GM15510 (cell line): ENCODE data around the gene C15orf62.

ENCODE experiments used
- POLR2A ChIP-seq: IDR thresholded peaks from 3 replicates; pipeline ENCODE4 v1.6.1; 2011; ENCODE audit warnings: borderline replicate concordance; ENCODE audit not compliant: insufficient read length; ENCODE audit errors: extremely low read depth

The C15orf62 gene

DNA sequence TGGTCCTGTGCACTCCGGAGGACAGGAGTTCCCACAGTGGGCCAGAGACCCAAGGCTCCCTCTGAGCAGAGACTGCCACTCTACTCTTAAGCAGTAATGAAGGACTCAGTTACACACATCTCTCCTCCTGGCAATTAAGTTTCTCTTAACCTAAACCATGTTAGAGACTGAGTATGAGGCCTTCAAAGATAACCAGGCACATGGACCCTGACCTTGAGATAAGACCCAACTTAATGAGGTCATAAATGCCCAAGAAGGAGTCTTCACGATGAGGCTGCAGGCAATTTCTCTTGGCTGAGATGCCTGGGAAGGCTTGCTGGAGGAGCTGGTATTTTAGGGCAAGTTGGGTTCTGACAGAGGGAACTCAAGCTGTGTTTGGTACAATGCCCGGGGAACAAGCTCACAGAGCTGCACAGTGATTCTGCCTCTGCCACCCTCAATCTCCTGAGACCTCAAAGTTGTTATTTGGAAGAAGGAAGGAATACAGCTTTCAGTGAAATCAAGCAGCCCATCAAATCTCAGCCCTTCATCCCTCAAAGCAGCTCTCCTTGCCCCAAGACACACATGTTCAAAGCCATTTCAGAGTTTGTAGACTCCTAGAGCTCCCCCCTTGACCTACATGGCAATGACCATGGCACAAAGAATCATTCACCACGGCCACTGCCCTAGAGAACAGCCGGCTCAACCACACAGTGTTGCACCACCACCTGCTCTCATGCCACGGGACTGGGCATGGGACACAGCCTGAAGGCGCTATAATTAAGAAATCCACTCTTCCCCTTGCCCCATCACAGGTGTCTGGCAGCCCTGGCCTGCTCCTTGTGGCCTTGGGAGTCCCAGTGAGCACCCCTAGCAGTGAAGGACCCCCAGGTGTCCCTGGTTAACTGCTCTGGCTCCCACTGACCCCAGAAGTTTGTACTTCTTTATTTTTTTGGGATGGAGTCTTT, 21.8 kb upstream of the C15orf62 start:
- no peak for TF ChIP-seq POLR2A

- no peak for TF ChIP-seq POLR2A
These were observed 20.6 kb upstream of the C15orf62 start for GRCh38 chr15:40749151-40749630.

GRCh38 chr15:40750885-40751284, 18.9 kb upstream of the C15orf62 start:
- TF ChIP-seq POLR2A: no peak

GRCh38 chr15:40751745-40752144, 18.0 kb upstream of the C15orf62 start:
- no peak for TF ChIP-seq POLR2A

GRCh38 chr15:40754574-40754882, 15.3 kb upstream of the C15orf62 start:
- no peak for TF ChIP-seq POLR2A

GRCh38 chr15:40754883-40755811, 14.6 kb upstream of the C15orf62 start, which contains the start of gene RMDN3:
Gene RMDN3 (minus strand): TSS chr15:40755254. CDS start chr15:40754783, 471 bp downstream.
- peak; percentile 83 for TF ChIP-seq POLR2A

- no peak for TF ChIP-seq POLR2A
These were observed 14.0 kb upstream of the C15orf62 start for GRCh38 chr15:40755812-40756208.

- TF ChIP-seq POLR2A: no peak
These were observed 12.8 kb upstream of the C15orf62 start for GRCh38 chr15:40756938-40757337.

DNA sequence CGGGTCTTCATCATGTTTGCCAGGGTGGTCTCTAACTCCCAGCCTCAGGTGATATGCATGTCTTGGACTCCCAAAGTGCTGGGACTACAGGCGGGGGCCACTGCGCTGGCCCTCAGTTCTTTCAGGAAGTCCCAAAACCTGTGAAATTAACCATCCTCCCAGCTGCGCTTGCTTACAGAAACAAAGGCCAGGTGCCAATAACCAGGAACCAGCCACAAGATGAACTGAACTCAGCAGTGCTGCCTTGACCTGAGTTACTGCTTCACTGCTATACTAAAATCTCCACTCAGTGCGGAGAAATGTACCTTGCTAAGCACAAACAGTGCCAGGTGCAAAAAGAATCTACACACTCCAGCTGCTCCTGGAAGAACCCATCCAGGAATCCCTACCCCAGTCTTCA, 9.8 kb upstream of the C15orf62 start:
- TF ChIP-seq POLR2A: no peak

GRCh38 chr15:40762919-40763800, 6.6 kb upstream of the C15orf62 start:
- no peak for TF ChIP-seq POLR2A

DNA sequence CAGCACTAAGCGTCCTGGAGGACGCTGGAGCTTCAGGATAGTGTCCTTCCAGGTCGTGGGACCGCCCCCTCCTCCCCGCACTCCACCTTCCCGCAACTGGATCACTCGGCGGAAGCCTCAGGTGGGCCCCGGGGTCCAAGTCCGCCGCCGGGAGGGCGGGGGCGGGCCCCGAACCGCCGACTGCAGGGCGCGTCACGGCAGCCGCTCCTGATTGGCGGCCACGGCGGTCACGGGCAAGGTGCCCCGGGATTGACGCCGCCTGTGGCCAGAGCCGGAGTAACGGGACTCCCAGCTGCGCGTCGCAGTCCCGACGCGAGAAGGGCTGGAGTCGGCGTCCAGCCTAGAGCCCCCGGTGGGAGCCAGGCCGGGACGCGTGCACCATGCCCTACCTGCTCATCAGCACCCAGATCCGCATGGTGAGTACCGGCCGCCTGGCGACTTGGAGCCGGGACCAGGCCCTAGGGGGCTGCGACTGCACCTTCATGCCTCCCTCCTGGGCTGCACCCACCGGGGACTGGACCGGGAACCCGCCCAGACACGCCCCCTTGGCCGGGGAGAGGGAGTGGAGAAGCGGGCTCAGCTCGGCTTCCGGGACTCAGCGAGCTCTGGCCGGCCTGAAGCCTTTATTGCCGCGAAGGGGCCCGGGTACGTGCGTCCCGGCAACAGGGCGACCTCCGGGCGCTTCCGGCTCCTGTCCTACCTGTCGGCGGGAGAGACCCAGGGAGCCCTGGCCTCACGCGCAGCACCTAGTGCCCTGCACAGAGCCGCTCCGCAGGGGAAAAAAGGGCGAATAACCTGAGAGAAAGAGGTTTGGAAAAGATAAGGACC, 5.8 kb upstream of the C15orf62 start, which contains the start of gene GCHFR:
Gene GCHFR (plus strand): TSS at position 268 of the 828 bp plus-strand sequence. CDS start 113 bp downstream, at position 381.
- peak; percentile 47 for TF ChIP-seq POLR2A

GRCh38 chr15:40764629-40765103, 5.1 kb upstream of the C15orf62 start:
- no peak for TF ChIP-seq POLR2A

- no peak for TF ChIP-seq POLR2A
These were observed 3.5 kb upstream of the C15orf62 start for GRCh38 chr15:40766194-40766815.
